Measurements from ENCODE around the gene TMEM203. TPM values are rescaled to one million over a fixed set of nuclear protein-coding genes. Genes with fewer than 3 reads are reported as not detected.

The TMEM203 gene
- total RNA-seq, 1 donor from 2014 or later: 34.2 TPM

Other genes starting within 250 kb of the TMEM203 start
- gene PTGDS, start 228.1 kb downstream of the TMEM203 start, total RNA-seq: not detected in 2 replicates
- gene LCNL1, start 222.7 kb downstream of the TMEM203 start, total RNA-seq: not detected in 2 replicates
- 17.8 and 18.0 TPM in 2 replicates for gene PAXX, start 213.2 kb downstream of the TMEM203 start, total RNA-seq
- 0.33 and 0.46 TPM in 2 replicates for gene CLIC3, start 209.1 kb downstream of the TMEM203 start, total RNA-seq
- 7.9 and 15.7 TPM in 2 replicates for gene ABCA2, start 177.4 kb downstream of the TMEM203 start, total RNA-seq
- gene FUT7, start 173.6 kb downstream of the TMEM203 start, total RNA-seq: not detected in 2 replicates
- 31.2 and 33.0 TPM in 2 replicates for gene NPDC1, start 159.5 kb downstream of the TMEM203 start, total RNA-seq
- gene ENTPD2, start 151.6 kb downstream of the TMEM203 start, total RNA-seq: not detected in 2 replicates
- 17.6 and 31.1 TPM in 2 replicates for gene SAPCD2, start 135.1 kb downstream of the TMEM203 start, total RNA-seq
- 15.4 and 17.0 TPM in 2 replicates for gene UAP1L1, start 128.1 kb downstream of the TMEM203 start, total RNA-seq
- 58.1 and 76.7 TPM in 2 replicates for gene MAN1B1, start 118.7 kb downstream of the TMEM203 start, total RNA-seq
- 73.7 and 133 TPM in 2 replicates for gene DPP7, start 90.9 kb downstream of the TMEM203 start, total RNA-seq
- 0.04 and 0.26 TPM in 2 replicates for gene GRIN1, start 66.5 kb downstream of the TMEM203 start, total RNA-seq
- gene LRRC26, start 35.6 kb downstream of the TMEM203 start, total RNA-seq: not detected in 2 replicates
- not detected in 2 replicates for gene TMEM210, start 33.6 kb downstream of the TMEM203 start, total RNA-seq
- gene ANAPC2, start 17.1 kb downstream of the TMEM203 start, total RNA-seq: 24.4 and 30.5 TPM in 2 replicates
- 107 and 115 TPM in 2 replicates for gene SSNA1, start 17.0 kb downstream of the TMEM203 start, total RNA-seq
- 5.1 and 6.4 TPM in 2 replicates for gene TPRN, start 4.9 kb downstream of the TMEM203 start, total RNA-seq
- 3.5 and 4.2 TPM in 2 replicates for gene NDOR1, start 52 bp upstream of the TMEM203 start, total RNA-seq
- 0.07 and 0.33 TPM in 2 replicates for gene RNF208, start 16.6 kb upstream of the TMEM203 start, total RNA-seq
- gene CYSRT1, start 19.5 kb upstream of the TMEM203 start, total RNA-seq: 0.11 and 0.46 TPM in 2 replicates
- 0.07 TPM in 2 replicates for gene RNF224, start 21.9 kb upstream of the TMEM203 start, total RNA-seq
- not detected in 2 replicates for gene SLC34A3, start 25.3 kb upstream of the TMEM203 start, total RNA-seq
- gene TUBB4B, start 35.6 kb upstream of the TMEM203 start, total RNA-seq: 279 and 476 TPM in 2 replicates
- gene STPG3, start 45.6 kb upstream of the TMEM203 start, total RNA-seq: not detected in 2 replicates
- 78.1 and 78.6 TPM in 2 replicates for gene NELFB, start 49.7 kb upstream of the TMEM203 start, total RNA-seq
- gene TOR4A, start 72.1 kb upstream of the TMEM203 start, total RNA-seq: 28.9 and 35.3 TPM in 2 replicates
- 14.0 and 16.0 TPM in 2 replicates for gene NRARP, start 96.6 kb upstream of the TMEM203 start, total RNA-seq
- 14.2 and 24.3 TPM in 2 replicates for gene EXD3, start 217.5 kb upstream of the TMEM203 start, total RNA-seq
- gene NOXA1, start 217.7 kb upstream of the TMEM203 start, total RNA-seq: 0.11 and 0.66 TPM in 2 replicates
- 0.04 and 0.07 TPM in 2 replicates for gene ENTPD8, start 235.7 kb upstream of the TMEM203 start, total RNA-seq

Data from pulmonary artery endothelial cell (primary cell).